ENCODE results near the gene PPP1R12A.

PPP1R12A gene

GRCh38 chr12:79764641-79765040 is 170.3 kb downstream of the PPP1R12A start:
- Histone ChIP-seq H3K9ac (no peak overlapping the region), H3K4me3 (ENCODE audit: low read depth, low read length) (no peak overlapping the region), H3K79me2 (no peaks in the 10 kb centered on the region), H3K36me3 (ENCODE audit: control insufficient read depth, insufficient read depth, low read length) (no peaks in the 10 kb centered on the region), H3K27ac (no peak overlapping the region), H3K9me3 (ENCODE audit: control insufficient read depth, low read length) (no peaks in the 10 kb centered on the region), H3K27me3 (ENCODE audit: control insufficient read depth, insufficient read depth, low read length) (no peaks in the 10 kb centered on the region), H3K4me2 (ENCODE audit: low read length) (no peak overlapping the region), H3K4me1 (peaks cover 6% of the 10 kb centered on the region), H2AFZ (no peak overlapping the region)
- no peak for TF ChIP-seq CTCF (IDR thresholded peaks at IDR 0.05)

GRCh38 chr12:79763766-79764452 is 171.0 kb downstream of the PPP1R12A start:
- no peak overlapping the region for H3K9ac ChIP-seq
- peaks cover under 1% of the 10 kb centered on the region for H3K4me1 ChIP-seq
- H3K27ac ChIP-seq: no peak overlapping the region
- TF ChIP-seq CTCF (IDR thresholded peaks at IDR 0.05): no peak
- no peaks in the 10 kb centered on the region for H3K27me3 ChIP-seq (ENCODE audit: control insufficient read depth, insufficient read depth, low read length)
- H3K9me3 ChIP-seq (ENCODE audit: control insufficient read depth, low read length): no peaks in the 10 kb centered on the region
- H3K4me3 ChIP-seq (ENCODE audit: low read depth, low read length): no peak overlapping the region
- H3K36me3 ChIP-seq (ENCODE audit: control insufficient read depth, insufficient read depth, low read length): no peaks in the 10 kb centered on the region
- H3K79me2 ChIP-seq: no peaks in the 10 kb centered on the region
- H3K4me2 ChIP-seq (ENCODE audit: low read length): no peak overlapping the region
- H2AFZ ChIP-seq: no peak overlapping the region

GRCh38 chr12:79761341-79761740 is 173.6 kb downstream of the PPP1R12A start:
- no peak overlapping the region for H3K4me3 ChIP-seq (ENCODE audit: low read depth, low read length)
- H3K4me1 ChIP-seq: no peaks in the 10 kb centered on the region
- TF ChIP-seq CTCF (IDR thresholded peaks at IDR 0.05): no peak
- no peaks in the 10 kb centered on the region for H3K79me2 ChIP-seq
- no peak overlapping the region for H3K27ac ChIP-seq
- no peak overlapping the region for H3K4me2 ChIP-seq (ENCODE audit: low read length)
- no peaks in the 10 kb centered on the region for H3K36me3 ChIP-seq (ENCODE audit: control insufficient read depth, insufficient read depth, low read length)
- H3K27me3 ChIP-seq (ENCODE audit: control insufficient read depth, insufficient read depth, low read length): no peaks in the 10 kb centered on the region
- no peak overlapping the region for H2AFZ ChIP-seq
- no peak overlapping the region for H3K9ac ChIP-seq
- H3K9me3 ChIP-seq (ENCODE audit: control insufficient read depth, low read length): no peaks in the 10 kb centered on the region

- H3K27ac ChIP-seq: no peak overlapping the region
- no peaks in the 10 kb centered on the region for H3K79me2 ChIP-seq
- no peak overlapping the region for H3K9ac ChIP-seq
- no peaks in the 10 kb centered on the region for H3K9me3 ChIP-seq (ENCODE audit: control insufficient read depth, low read length)
- no peak overlapping the region for H2AFZ ChIP-seq
- H3K4me3 ChIP-seq (ENCODE audit: low read depth, low read length): no peak overlapping the region
- H3K27me3 ChIP-seq (ENCODE audit: control insufficient read depth, insufficient read depth, low read length): no peaks in the 10 kb centered on the region
- no peaks in the 10 kb centered on the region for H3K36me3 ChIP-seq (ENCODE audit: control insufficient read depth, insufficient read depth, low read length)
- TF ChIP-seq CTCF (IDR thresholded peaks at IDR 0.05): no peak
- H3K4me1 ChIP-seq: no peaks in the 10 kb centered on the region
- H3K4me2 ChIP-seq (ENCODE audit: low read length): no peak overlapping the region
These were observed 187.6 kb downstream of the PPP1R12A start for GRCh38 chr12:79747274-79747673.
